Kidney epithelial cell (primary cell): ENCODE data around the gene MCU. TPM values are rescaled to one million over a fixed set of nuclear protein-coding genes. Genes with fewer than 3 reads are reported as not detected.
A peak's percentile ranks its signal among the peaks of the same experiment; 100 is the strongest.

Experiments
- DNase-seq: peaks from one replicate; pipeline ENCODE4 v3.0.0-alpha.2; 2010; ENCODE audit warnings: low read depth
- H3K27me3 ChIP-seq: 2 replicates; pipeline ENCODE4 v1.6.0; 2011; ENCODE audit warnings: low read length; ENCODE audit not compliant: control insufficient read depth, insufficient read depth
- H3K36me3 ChIP-seq: 2 replicates; pipeline ENCODE4 v1.5.1; 2011; ENCODE audit warnings: low read length; ENCODE audit not compliant: control insufficient read depth, insufficient read depth
- H3K4me3 ChIP-seq: 2 replicates; pipeline ENCODE4 v1.5.1; 2011; ENCODE audit warnings: low read depth, mild to moderate bottlenecking, control low read depth, low read length
- CTCF ChIP-seq: IDR thresholded peaks from 2 replicates; pipeline ENCODE4 v1.5.1; 2011; ENCODE audit warnings: mild to moderate bottlenecking, moderate library complexity, low read length, control low read depth, inconsistent platforms; ENCODE audit not compliant: insufficient read depth, poor library complexity, severe bottlenecking
- total RNA-seq: library from RNA; depleted of rRNA; stranded (reverse); fragments of >200 nt; gene quantifications from 2 replicates; pipeline ENCODE4 v1.2.3, GENCODE V29; 2015

MCU gene
- total RNA-seq, 1 donor from 2014 or later, result 15.4 TPM

- no peak for TF ChIP-seq CTCF
- Histone ChIP-seq H3K27me3 (no peaks in the 10 kb centered on the region), H3K36me3 (no peaks in the 10 kb centered on the region), H3K4me3 (no peak overlapping the region)
- no peak for DNase-seq
Observed at GRCh38 chr10:72927485-72927884, 235.5 kb downstream of the MCU start.

DNA sequence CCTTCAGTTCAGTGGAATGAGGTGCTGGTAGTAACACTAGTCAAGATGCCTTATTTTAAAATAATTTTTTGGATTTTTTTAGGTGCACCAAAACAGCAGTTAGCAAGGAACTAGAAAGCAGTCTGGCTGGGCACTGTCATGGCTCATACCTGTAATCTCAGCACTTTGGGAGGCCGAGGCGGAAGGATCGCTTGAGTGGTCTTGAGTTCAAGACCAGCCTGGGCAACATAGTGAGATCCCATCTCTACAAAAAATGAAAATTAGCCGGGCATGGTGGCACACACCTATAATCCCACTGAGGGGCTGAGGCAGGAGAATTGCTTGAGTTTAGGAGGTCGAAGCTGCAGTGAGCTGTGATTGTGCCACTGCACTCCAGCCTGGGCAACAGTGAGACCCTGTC is 236.9 kb downstream of the MCU start:
- H3K36me3 ChIP-seq, result no peaks in the 10 kb centered on the region

GRCh38 chr10:72930276-72930675 is 238.3 kb downstream of the MCU start:
- Histone ChIP-seq H3K27me3 (no peaks in the 10 kb centered on the region), H3K36me3 (no peaks in the 10 kb centered on the region), H3K4me3 (no peak overlapping the region)
- no peak for DNase-seq
- no peak for TF ChIP-seq CTCF

More for the DNA sequence above, 236.9 kb downstream of the MCU start:
- H3K27me3 ChIP-seq, result no peaks in the 10 kb centered on the region
- DNase-seq, result no peak
- no peak for TF ChIP-seq CTCF
- H3K4me3 ChIP-seq, result no peak overlapping the region

DNA sequence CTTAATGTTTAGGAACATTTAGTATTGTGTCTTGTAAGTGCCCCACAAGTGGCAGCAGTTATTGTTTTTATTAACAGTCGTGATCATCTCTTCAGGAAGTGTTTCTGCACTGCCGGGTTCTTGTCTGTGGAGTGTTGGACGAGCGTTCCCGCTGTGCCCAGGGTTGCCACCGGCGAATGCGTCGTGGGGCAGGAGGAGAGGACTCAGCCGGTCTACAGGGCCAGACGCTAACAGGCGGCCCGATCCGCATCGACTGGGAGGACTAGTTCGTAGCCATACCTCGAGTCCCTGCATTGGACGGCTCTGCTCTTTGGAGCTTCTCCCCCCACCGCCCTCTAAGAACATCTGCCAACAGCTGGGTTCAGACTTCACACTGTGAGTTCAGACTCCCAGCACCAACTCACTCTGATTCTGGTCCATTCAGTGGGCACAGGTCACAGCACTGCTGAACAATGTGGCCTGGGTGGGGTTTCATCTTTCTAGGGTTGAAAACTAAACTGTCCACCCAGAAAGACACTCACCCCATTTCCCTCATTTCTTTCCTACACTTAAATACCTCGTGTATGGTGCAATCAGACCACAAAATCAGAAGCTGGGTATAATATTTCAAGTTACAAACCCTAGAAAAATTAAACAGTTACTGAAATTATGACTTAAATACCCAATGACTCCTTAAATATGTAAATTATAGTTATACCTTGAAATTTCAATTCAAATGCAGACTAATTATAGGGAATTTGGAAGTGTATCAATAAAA is 240.5 kb downstream of the MCU start:
- TF ChIP-seq CTCF, result no peak
- H3K36me3 ChIP-seq, result no peaks in the 10 kb centered on the region
- no peaks in the 10 kb centered on the region for H3K27me3 ChIP-seq
- no peak for DNase-seq
- no peak overlapping the region for H3K4me3 ChIP-seq

DNA sequence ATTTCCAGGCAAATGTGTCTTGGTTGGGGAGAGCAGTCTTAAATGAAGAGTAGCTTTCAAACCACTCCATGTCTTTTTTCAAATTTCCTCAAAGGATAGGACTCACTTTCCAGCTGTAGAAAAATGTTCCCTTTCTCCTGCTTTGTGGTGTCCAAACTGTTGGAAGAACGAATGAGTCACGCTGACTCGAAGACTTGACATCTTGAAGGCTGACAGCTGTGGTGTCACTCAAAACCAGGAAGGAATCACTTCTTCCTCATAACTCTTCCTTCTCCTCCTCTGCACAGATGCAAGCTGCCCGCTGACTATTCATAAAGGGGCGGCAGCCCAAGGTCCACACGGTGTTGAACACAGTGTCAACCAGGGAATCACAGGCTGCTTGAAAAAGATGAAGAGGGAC is 243.4 kb downstream of the MCU start:
- Histone ChIP-seq H3K4me3 (no peak overlapping the region), H3K36me3 (no peaks in the 10 kb centered on the region), H3K27me3 (no peaks in the 10 kb centered on the region)
- peak; percentile 38 for DNase-seq
- TF ChIP-seq CTCF, result no peak

Other genes starting within 250 kb of the MCU start
- 33.8 and 37.2 TPM in 2 replicates for gene MICU1, start 66.1 kb upstream of the MCU start, total RNA-seq
- not detected in 2 replicates for gene OIT3, start 201.6 kb downstream of the MCU start, total RNA-seq